ENCODE data around the gene ATRNL1. TPM values are rescaled to one million over a fixed set of nuclear protein-coding genes. Genes with fewer than 3 reads are reported as not detected.

The ATRNL1 gene
- total and polyA plus RNA-seq, 2 donors from 2014 or later, result 2.4 to 7.1 TPM

DNA sequence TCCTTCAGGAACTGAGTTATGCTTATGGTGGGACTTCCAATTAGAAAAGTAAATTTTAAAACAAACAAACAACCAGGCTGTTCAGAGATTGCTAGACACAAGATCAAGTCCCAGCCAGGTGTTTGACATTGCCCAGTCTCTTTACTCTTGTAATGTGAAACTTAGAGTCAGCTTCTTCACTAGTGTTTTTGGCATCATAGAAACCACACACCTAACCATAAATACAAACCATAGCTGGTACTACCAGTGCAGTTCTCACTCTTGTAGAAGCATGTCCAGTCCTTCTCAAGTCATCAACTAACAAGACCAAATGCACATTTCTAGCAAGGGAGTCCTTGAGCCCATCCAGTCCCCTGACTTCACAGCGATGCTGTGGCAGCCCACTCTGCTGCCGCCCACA, 839.9 kb downstream of the ATRNL1 start:
- Histone ChIP-seq H3K27me3 (ENCODE audit: control insufficient read depth, insufficient read depth, low read length) (no peaks in the 10 kb centered on the region), H3K36me3 (ENCODE audit: control insufficient read depth in 2 of 3, insufficient read depth in 3 of 3, low read length in 3 of 3) (no peaks in the 10 kb centered on the region), H3K4me3 (ENCODE audit: low read length in 3 of 3) (no peak overlapping the region), H3K27ac (ENCODE audit: low read depth in 2 of 2, low read length in 2 of 2) (no peak overlapping the region), H3K9me3 (ENCODE audit: control insufficient read depth in 2 of 3, insufficient read depth in 1 of 3, low read length in 3 of 3) (no peaks in the 10 kb centered on the region), H3K4me1 (ENCODE audit: control insufficient read depth in 2 of 3, insufficient read depth in 2 of 3, low read depth in 1 of 3, low read length in 3 of 3) (no peaks in the 10 kb centered on the region), H3K9ac (ENCODE audit: low read length in 3 of 3) (no peak overlapping the region)
- intact Hi-C loops (cut with DNase I), result no loop called here
- DNase-seq (no peak), FAIRE-seq (no peak)
- TF ChIP-seq, protein P1, sequence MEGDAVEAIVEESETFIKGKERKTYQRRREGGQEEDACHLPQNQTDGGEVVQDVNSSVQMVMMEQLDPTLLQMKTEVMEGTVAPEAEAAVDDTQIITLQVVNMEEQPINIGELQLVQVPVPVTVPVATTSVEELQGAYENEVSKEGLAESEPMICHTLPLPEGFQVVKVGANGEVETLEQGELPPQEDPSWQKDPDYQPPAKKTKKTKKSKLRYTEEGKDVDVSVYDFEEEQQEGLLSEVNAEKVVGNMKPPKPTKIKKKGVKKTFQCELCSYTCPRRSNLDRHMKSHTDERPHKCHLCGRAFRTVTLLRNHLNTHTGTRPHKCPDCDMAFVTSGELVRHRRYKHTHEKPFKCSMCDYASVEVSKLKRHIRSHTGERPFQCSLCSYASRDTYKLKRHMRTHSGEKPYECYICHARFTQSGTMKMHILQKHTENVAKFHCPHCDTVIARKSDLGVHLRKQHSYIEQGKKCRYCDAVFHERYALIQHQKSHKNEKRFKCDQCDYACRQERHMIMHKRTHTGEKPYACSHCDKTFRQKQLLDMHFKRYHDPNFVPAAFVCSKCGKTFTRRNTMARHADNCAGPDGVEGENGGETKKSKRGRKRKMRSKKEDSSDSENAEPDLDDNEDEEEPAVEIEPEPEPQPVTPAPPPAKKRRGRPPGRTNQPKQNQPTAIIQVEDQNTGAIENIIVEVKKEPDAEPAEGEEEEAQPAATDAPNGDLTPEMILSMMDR (IDR thresholded peaks at IDR 0.05; ENCODE audit: borderline replicate concordance, extremely low read depth, insufficient read depth), result no peak

DNA sequence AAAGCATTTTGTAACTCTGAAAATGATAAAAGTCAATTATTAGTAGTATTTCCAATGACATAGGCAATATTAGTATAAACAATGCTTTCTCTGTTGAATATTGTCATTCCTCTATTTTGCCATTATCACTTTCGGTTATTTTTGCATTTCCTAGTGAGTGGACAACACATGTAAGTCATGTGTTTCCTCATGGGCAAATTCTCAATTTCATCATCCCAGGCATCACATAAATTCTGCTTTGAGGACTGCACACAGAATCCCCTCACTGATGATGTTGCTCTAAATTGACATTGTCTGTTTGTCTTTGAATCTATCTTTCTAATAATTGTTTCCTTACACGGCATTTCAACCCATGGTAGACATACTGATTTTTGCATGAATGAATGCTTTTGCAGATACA, 842.6 kb downstream of the ATRNL1 start:
- no peak overlapping the region for H3K9ac ChIP-seq (ENCODE audit: low read length in 3 of 3)
- no peaks in the 10 kb centered on the region for H3K4me1 ChIP-seq (ENCODE audit: control insufficient read depth in 2 of 3, insufficient read depth in 2 of 3, low read depth in 1 of 3, low read length in 3 of 3)
- FAIRE-seq (no peak), DNase-seq (no peak)
- no peak overlapping the region for H3K27ac ChIP-seq (ENCODE audit: low read depth in 2 of 2, low read length in 2 of 2)
- TF ChIP-seq, protein P1 (IDR thresholded peaks at IDR 0.05; ENCODE audit: borderline replicate concordance, extremely low read depth, insufficient read depth), result no peak
- no peaks in the 10 kb centered on the region for H3K9me3 ChIP-seq (ENCODE audit: control insufficient read depth in 2 of 3, insufficient read depth in 1 of 3, low read length in 3 of 3)
- intact Hi-C loops (cut with DNase I), result no loop called here
- no peaks in the 10 kb centered on the region for H3K27me3 ChIP-seq (ENCODE audit: control insufficient read depth, insufficient read depth, low read length)
- H3K4me3 ChIP-seq (ENCODE audit: low read length in 3 of 3), result no peak overlapping the region
- H3K36me3 ChIP-seq (ENCODE audit: control insufficient read depth in 2 of 3, insufficient read depth in 3 of 3, low read length in 3 of 3), result no peaks in the 10 kb centered on the region

DNA sequence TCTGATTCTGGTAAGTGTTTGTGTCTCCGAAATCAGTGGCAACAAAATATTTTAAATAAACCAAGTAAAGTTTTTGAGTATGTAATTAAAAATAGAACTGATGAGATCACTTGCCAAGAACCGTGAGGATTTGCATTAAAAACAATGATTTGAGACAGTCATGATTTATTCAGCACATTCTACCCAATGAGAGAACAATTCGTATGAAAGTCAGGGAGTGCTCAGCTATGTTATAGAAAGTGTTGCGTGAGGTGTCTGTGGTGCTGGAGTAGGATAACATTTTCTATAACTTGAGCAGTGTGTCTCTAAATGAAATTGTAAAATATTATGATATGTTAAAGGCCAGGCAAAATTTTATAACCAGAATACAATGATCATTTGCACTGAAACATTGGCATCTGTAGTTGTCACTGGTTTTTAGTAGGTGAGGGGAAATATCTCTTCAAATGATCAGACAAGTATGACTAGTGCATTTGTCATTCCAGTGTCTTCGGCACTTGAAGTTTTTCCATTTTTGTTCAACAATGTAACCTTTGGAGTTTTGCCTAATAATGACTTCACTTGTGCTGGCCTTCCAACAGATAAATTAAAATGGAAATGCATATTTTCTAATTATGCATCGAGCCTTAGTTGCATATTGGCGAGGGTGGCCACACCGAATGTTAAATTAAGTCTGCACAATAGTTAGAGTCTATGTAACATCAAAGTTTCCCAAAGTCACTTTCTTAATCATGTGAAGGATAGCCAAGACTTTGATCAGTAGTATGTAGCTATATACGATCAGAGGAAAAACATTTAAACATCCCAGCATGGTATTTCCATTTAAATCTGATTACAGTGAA, 844.0 kb downstream of the ATRNL1 start:
- no peaks in the 10 kb centered on the region for H3K4me1 ChIP-seq (ENCODE audit: control insufficient read depth in 2 of 3, insufficient read depth in 2 of 3, low read depth in 1 of 3, low read length in 3 of 3)
- no peak for FAIRE-seq
- TF ChIP-seq, protein P1 (IDR thresholded peaks at IDR 0.05; ENCODE audit: borderline replicate concordance, extremely low read depth, insufficient read depth), result no peak
- intact Hi-C loops (cut with DNase I), result no loop called here
- no peak overlapping the region for H3K4me3 ChIP-seq (ENCODE audit: low read length in 3 of 3)
- H3K9ac ChIP-seq (ENCODE audit: low read length in 3 of 3), result no peak overlapping the region
- no peak overlapping the region for H3K27ac ChIP-seq (ENCODE audit: low read depth in 2 of 2, low read length in 2 of 2)
- H3K27me3 ChIP-seq (ENCODE audit: control insufficient read depth, insufficient read depth, low read length), result no peaks in the 10 kb centered on the region
- no peak for DNase-seq
- no peaks in the 10 kb centered on the region for H3K9me3 ChIP-seq (ENCODE audit: control insufficient read depth in 2 of 3, insufficient read depth in 1 of 3, low read length in 3 of 3)
- no peaks in the 10 kb centered on the region for H3K36me3 ChIP-seq (ENCODE audit: control insufficient read depth in 2 of 3, insufficient read depth in 3 of 3, low read length in 3 of 3)

DNA sequence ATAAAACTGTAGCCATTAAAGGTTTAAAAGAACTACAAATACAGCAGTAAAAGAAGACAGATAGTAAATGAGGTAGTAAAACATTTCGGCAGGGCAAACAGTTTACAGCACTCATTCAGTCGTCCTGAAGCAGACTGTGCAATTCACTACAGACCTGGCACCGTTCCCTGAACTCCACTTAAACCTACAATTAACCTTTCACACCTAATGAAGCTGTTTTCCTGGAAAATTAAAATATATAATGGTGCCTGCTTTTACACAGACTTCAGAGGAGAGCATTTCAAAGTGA, 844.5 kb downstream of the ATRNL1 start:
- no peak for FAIRE-seq
- Histone ChIP-seq H3K36me3 (ENCODE audit: control insufficient read depth in 2 of 3, insufficient read depth in 3 of 3, low read length in 3 of 3) (no peaks in the 10 kb centered on the region), H3K27ac (ENCODE audit: low read depth in 2 of 2, low read length in 2 of 2) (no peak overlapping the region), H3K27me3 (ENCODE audit: control insufficient read depth, insufficient read depth, low read length) (no peaks in the 10 kb centered on the region), H3K9me3 (ENCODE audit: control insufficient read depth in 2 of 3, insufficient read depth in 1 of 3, low read length in 3 of 3) (no peaks in the 10 kb centered on the region), H3K4me1 (ENCODE audit: control insufficient read depth in 2 of 3, insufficient read depth in 2 of 3, low read depth in 1 of 3, low read length in 3 of 3) (no peaks in the 10 kb centered on the region), H3K9ac (ENCODE audit: low read length in 3 of 3) (no peak overlapping the region), H3K4me3 (ENCODE audit: low read length in 3 of 3) (no peak overlapping the region)
- intact Hi-C loops (cut with DNase I), result no loop called here
- peak in 2 of 5 donors; percentile 56 to 76 for DNase-seq
- TF ChIP-seq, protein P1 (IDR thresholded peaks at IDR 0.05; ENCODE audit: borderline replicate concordance, extremely low read depth, insufficient read depth), result no peak

Data from kidney (tissue), 14 donors.